ENCODE results near the gene ECE1.
"Not testable (repeated sequence)": the region's sequence is repeated elsewhere in the genome, so short reads cannot be mapped to it uniquely, and the experiment has no call there.

ECE1 gene

DNA sequence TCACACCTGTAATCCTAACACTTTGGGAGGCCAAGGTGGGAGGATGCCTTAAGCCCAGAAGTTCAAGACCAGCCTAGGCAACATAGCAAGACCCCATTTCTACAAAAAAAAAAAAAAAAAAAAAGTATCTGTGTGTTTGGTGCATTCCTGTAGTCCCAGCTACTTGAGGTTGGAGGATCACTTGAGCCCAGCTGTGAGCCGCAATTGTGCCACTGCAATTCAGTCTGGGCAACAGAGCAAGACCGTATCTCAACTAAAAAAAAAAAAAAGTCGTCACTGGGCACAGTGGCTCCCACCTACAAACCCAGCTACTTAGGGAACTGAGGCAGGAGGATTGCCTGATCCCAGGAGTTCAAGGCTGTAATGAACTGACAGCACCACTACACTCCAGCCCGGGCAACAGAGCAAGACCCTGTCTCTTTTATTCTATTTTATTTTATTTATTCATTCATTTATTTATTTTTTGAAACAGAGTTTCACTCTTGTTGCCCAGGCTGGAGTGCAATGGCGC lies 105.0 kb downstream of the ECE1 start:
- H3K36me3 Mint-ChIP-seq (ENCODE audit: low read depth), result no peaks in the 10 kb centered on the region

DNA sequence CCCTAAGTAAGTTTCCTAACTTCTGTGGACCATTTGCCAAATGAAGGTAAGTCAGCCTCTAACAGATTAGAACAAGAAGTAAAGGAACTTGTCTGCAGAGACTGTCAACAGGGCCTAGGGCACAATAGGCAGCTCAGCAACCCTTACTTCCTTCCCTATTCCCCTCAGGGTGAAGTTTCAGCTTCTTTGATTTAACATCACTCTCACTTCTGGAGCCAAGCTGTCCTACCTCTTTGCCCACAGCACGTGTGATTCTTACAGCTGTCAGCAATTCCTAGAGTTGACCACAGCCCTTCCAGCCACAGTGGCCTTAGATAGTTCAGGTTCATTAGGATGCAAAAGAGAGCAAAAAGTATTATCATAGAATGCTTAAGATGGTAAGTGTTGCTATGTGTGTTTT lies 106.0 kb downstream of the ECE1 start:
- peaks cover 9% of the 10 kb centered on the region for H3K27me3 Mint-ChIP-seq (ENCODE audit: low read depth)
- no peaks in the 10 kb centered on the region for H3K36me3 Mint-ChIP-seq (ENCODE audit: low read depth)
- no peak overlapping the region for H3K27ac Mint-ChIP-seq
- H3K4me3 Mint-ChIP-seq, result no peak overlapping the region
- peaks cover 5% of the 10 kb centered on the region for H3K4me1 Mint-ChIP-seq (ENCODE audit: low read depth)
- H3K9me3 Mint-ChIP-seq, result no peaks in the 10 kb centered on the region

More for the DNA sequence above, 105.0 kb downstream of the ECE1 start:
- Mint-ChIP-seq H3K9me3 (no peaks in the 10 kb centered on the region), H3K4me3 (no peak overlapping the region), H3K27ac (no peak overlapping the region), H3K27me3 (ENCODE audit: low read depth) (peaks cover 12% of the 10 kb centered on the region), H3K4me1 (ENCODE audit: low read depth) (peaks cover 8% of the 10 kb centered on the region)

DNA sequence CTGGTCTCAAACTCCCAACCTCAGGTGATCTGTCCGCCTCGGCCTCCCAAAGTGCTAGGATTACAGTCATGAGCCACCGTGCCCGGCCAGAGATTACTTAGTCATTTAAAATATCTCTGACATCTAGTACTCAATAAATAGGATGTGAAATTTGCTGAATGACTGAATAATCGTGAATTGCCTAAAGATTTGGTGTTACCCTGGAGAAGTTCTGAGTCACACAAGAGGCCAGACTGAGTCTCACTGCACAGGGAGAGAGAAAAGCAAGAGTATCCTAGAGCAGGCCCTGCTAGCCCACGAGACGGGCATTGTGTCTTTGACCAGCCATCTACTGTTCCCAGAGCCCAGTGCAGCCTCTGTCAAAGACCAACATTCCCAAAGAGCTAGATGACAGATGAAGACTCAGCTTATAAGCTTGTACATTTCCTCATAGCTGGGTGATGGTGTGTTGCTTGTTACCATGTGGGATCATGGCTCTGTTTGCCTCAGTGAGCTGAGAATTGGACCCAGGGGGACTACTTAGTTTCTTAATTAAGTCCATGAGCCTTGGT lies 108.0 kb downstream of the ECE1 start:
- peaks cover 6% of the 10 kb centered on the region for H3K4me1 Mint-ChIP-seq (ENCODE audit: low read depth)
- no peak overlapping the region for H3K27ac Mint-ChIP-seq

DNA sequence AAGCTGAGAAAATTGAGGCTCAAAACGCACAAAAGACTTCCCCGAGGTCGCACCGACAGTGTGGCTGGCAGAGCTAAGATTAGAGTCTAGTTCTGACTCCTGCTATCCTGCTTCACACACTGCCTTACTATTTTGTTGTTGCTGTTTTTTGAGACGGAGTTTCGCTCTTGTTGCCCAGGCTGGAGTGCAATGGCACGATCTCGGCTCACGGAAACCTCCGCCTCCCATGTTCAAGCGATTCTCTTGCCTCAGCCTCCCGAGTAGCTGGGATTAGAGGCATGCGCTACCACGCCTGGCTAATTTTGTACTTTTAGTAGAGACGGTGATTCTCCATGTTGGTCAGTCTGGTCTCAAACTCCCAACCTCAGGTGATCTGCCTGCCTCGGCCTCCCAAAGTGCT lies 112.0 kb downstream of the ECE1 start:
- peaks cover 21% of the 10 kb centered on the region for H3K4me1 Mint-ChIP-seq (ENCODE audit: low read depth)
- not testable (repeated sequence) for H3K27ac Mint-ChIP-seq; H3K9me3 Mint-ChIP-seq; H3K36me3 Mint-ChIP-seq (ENCODE audit: low read depth); H3K27me3 Mint-ChIP-seq (ENCODE audit: low read depth); H3K4me3 Mint-ChIP-seq

More for the DNA sequence above, 108.0 kb downstream of the ECE1 start:
- no peaks in the 10 kb centered on the region for H3K9me3 Mint-ChIP-seq
- H3K4me3 Mint-ChIP-seq, result no peak overlapping the region
- H3K36me3 Mint-ChIP-seq (ENCODE audit: low read depth), result no peaks in the 10 kb centered on the region
- H3K27me3 Mint-ChIP-seq (ENCODE audit: low read depth), result peaks cover 6% of the 10 kb centered on the region

DNA sequence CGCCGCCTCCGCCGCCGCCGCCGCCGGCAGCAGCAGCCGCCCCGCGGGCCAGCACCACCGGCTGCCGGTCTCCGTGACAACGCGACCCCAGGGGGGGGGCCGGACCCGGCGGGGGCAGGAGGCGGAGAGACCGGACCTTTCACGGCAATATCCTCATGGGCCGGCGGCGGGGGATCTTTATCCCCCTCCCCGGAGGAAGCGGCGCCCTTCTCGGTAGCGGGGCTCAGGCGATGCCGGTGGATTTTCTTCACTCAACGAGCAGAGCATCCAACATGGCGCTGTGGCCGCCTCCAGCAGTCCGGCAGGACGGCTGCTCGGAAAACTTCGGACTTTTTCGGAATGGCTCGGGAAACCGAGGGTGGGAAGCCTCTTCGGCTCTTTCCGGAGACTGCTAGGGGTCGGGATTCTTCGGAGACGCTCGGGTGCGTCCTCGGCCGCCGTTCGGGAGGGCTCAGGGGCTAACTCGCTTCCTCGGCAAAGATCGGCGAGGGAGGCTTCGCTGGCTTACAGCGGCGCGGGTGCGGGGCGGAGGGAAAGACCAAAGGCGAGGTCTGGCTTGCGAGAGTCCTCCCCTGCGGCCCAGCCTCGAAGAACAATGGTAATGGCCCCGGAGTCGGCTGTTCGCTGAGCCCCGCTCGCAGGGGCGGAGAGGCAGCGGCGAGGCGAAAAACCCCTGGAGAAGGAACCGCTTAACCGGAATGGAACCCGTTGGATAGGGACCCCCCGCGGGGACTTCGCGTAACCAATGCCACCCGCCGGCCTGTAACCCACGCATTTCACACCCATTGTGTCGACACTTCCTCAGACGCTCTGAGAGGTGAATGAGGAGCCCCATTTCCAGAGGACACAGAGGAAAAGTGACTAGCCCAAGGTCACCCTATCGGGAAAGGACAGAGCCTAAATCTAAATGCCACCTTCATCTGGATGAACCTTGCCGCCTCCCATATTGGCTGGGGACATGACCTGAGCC lies 113.4 kb downstream of the ECE1 start, which contains the start of gene EIF4G3:
Gene EIF4G3 (minus strand): TSS at position 312 of the 970 bp plus-strand sequence. CDS start 174,155 bp downstream, outside the sequence.
- Mint-ChIP-seq H3K27me3 (ENCODE audit: low read depth) (no peaks in the 10 kb centered on the region), H3K4me1 (ENCODE audit: low read depth) (peaks cover 23% of the 10 kb centered on the region), H3K4me3 (peak within 1 kb of the TSS; percentile 83), H3K27ac (peak within 1 kb of the TSS; percentile 84), H3K9me3 (no peaks in the 10 kb centered on the region), H3K36me3 (ENCODE audit: low read depth) (peaks cover 7% of the 10 kb centered on the region)

DNA sequence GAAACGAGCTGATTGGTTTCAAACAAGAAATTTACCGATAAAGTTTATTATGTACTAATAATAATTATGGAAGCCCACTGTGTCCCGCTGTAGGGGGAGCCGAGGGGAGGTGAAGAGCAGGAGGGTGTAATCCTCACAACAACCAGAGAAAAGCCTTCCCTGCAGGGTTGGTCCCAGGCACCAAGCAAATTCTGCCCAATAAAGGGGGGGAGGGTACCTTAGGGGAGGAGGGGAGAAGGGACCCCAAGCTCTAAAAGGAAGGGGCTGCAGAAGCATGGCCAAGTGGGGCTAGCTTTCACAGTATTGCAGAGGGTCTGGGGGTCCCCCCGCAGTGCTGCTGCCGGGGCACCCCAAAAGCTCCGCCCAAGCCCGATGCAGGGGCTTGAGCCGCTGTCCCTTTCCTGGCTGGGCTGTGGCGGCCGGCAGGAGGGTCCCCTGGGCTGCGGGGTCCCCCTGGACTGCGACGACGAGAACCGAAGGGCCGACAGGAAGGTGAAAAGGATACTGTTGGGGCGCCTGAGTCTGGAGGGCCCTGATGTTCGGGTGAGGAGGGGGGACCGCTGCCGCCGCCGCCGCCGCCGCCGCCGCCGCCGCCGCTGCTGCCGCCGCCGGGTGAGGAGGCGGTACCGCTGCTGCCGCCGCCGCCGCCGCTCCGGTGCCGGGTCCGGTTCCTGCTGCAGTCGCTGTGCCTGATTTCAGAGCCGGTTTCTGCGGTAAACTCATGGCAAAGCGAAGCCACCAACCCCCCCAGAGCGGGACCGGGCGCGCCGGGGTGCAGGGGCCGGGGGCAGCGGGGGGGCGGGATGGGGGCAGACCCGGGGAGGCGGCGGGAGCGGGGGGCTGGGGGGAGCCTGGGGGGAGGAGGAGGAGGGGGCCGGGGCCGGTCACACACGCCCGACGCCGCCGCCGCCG lies 114.3 kb downstream of the ECE1 start:
- Mint-ChIP-seq H3K27ac (peak overlapping the region; percentile 84), H3K27me3 (ENCODE audit: low read depth) (no peaks in the 10 kb centered on the region), H3K4me3 (peak overlapping the region; percentile 82)

DNA sequence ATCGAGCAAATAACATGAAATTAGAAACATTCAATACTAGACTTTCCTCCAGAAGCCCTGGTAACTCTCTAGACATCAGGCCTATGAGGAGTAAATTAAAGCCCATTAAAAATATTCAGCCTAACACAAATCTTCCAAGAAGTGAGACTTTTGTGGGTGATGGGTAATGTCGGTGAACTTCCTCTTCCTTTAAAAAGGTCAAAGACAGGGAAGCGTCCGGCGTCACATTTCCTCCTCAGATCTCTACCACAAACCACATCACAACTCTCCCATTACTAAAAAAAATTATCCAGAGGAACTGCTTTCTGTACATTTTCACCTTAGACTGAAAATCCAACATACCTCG lies 115.0 kb downstream of the ECE1 start:
- Mint-ChIP-seq H3K36me3 (ENCODE audit: low read depth) (peaks cover 17% of the 10 kb centered on the region), H3K9me3 (no peaks in the 10 kb centered on the region), H3K27ac (peak overlapping the region; percentile 84), H3K4me3 (peak overlapping the region; percentile 82), H3K4me1 (ENCODE audit: low read depth) (peaks cover 27% of the 10 kb centered on the region), H3K27me3 (ENCODE audit: low read depth) (no peaks in the 10 kb centered on the region)

More for the DNA sequence above, 114.3 kb downstream of the ECE1 start:
- Mint-ChIP-seq H3K4me1 (ENCODE audit: low read depth) (peaks cover 27% of the 10 kb centered on the region), H3K36me3 (ENCODE audit: low read depth) (peaks cover 14% of the 10 kb centered on the region), H3K9me3 (no peaks in the 10 kb centered on the region)

DNA sequence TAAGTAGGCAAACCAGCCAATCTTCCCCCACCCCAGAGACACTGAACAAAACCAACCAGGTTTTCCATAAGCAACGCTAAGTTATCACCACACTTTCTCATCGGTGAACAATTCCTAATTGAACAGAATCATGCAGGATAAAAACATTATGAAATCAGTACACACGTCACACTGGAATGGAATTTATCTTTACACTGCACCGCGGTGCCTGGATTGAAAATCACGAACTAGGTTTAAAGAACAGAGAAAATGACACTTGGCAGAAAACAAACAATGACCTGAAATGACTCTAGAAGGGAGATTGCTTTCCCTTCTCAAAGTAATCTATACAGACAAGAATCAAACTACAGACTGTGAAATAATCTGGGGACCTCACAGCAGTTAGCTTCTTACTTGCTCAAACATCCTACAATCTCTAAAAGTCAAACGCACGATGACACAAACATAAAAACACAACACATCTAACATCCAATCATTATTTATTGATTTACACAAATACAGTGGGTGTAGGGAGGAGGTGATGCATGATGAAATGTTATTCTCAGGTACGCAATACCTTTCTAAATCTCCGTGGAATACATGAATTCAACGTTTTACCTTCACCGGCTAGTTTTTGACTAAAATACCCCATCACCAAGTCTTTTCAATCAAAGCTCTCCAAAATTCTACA lies 115.5 kb downstream of the ECE1 start:
- Mint-ChIP-seq H3K36me3 (ENCODE audit: low read depth) (peaks cover 19% of the 10 kb centered on the region), H3K4me1 (ENCODE audit: low read depth) (peaks cover 27% of the 10 kb centered on the region), H3K9me3 (no peaks in the 10 kb centered on the region), H3K27me3 (ENCODE audit: low read depth) (no peaks in the 10 kb centered on the region), H3K27ac (peak overlapping the region; percentile 84), H3K4me3 (peak overlapping the region; percentile 82)

DNA sequence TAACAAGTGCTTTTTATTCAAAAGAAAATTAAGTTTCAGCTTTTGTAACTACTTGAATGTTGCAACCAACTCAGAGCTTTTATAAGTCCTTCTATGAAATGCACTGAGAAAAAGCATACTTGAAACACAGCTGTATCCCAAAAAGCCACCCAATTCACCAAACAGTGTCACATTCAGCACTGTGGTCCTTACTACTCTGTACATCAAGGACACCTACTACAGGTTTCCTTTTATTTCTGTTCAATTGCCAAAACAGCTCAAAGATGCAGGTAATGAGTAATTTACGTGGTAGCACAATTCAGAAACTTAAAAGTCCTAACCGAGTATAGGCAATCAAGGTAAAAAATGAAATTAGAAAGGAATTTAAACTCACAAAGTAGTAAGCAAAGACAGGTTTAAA lies 116.0 kb downstream of the ECE1 start:
- H3K9me3 Mint-ChIP-seq, result no peaks in the 10 kb centered on the region

DNA sequence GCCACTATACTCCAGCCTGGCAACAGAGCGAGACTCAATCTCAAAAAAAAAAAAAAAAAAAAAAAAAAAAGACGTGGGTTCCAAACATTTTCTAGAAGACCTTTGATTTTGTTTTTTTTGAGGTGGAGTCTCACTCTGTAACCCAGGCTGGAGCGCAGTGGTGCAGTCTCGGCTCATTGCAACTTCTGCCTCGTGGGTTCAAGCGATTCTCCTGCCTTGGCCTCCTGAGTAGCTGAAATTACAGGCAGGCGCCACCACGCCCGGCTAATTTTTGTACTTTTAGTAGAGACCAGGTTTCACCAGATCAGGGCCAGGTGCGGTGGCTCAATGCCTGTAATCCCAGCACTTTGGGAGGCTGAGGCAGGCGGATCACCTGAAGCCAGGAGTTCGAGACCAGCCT lies 117.2 kb downstream of the ECE1 start:
- H3K27ac Mint-ChIP-seq; H3K4me3 Mint-ChIP-seq; H3K9me3 Mint-ChIP-seq; H3K27me3 Mint-ChIP-seq (ENCODE audit: low read depth): not testable (repeated sequence)
- H3K4me1 Mint-ChIP-seq (ENCODE audit: low read depth), result peaks cover 27% of the 10 kb centered on the region
- H3K36me3 Mint-ChIP-seq (ENCODE audit: low read depth), result peaks cover 19% of the 10 kb centered on the region

More for the DNA sequence above, 116.0 kb downstream of the ECE1 start:
- peaks cover 19% of the 10 kb centered on the region for H3K36me3 Mint-ChIP-seq (ENCODE audit: low read depth)
- H3K4me3 Mint-ChIP-seq, result peak overlapping the region; percentile 82
- H3K27me3 Mint-ChIP-seq (ENCODE audit: low read depth), result no peaks in the 10 kb centered on the region
- no peak overlapping the region for H3K27ac Mint-ChIP-seq
- H3K4me1 Mint-ChIP-seq (ENCODE audit: low read depth), result peaks cover 27% of the 10 kb centered on the region

DNA sequence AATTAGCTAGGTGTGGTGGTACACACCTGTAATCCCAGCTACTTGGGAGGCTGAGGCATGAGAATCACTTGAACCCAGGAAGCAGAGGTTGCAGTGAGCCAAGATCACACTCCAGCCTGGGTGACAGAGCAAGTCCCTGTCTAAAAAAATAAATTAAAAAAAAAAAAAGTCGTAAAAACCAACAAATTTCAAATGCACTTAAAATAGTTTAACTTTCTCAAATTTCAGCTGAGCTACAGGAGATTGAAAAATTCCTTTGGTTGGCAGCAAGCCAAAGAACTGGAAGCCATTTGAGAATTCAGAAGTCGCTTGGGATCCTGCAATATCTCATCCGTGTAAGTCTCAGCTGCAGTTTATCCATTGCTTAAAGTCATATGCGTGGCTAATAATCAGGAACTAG lies 119.4 kb downstream of the ECE1 start:
- H3K4me1 Mint-ChIP-seq (ENCODE audit: low read depth), result peaks cover 24% of the 10 kb centered on the region
- H3K36me3 Mint-ChIP-seq (ENCODE audit: low read depth), result peaks cover 24% of the 10 kb centered on the region
- not testable (repeated sequence) for H3K4me3 Mint-ChIP-seq; H3K27ac Mint-ChIP-seq; H3K27me3 Mint-ChIP-seq (ENCODE audit: low read depth); H3K9me3 Mint-ChIP-seq

DNA sequence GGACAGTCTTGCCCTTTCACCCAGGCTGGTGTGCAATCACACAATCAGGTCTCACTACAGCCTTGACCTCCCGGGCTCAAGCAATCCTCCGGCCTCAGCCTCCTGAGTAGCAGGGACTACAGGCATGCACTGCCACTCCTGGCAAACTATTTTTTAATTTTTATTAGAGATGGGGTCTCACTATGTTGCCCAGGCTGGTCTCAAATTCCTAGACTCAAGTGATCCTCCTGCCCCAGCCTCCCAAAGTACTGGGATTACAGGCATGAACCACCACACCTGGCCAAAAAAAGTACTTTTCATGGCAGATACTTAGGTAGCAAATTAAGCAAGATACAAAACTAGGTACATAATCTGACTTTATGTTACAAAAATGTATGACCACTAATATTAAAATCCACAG lies 121.8 kb downstream of the ECE1 start:
- H3K9me3 Mint-ChIP-seq, result no peaks in the 10 kb centered on the region
- H3K36me3 Mint-ChIP-seq (ENCODE audit: low read depth), result peaks cover 26% of the 10 kb centered on the region
- H3K27ac Mint-ChIP-seq, result no peak overlapping the region
- no peaks in the 10 kb centered on the region for H3K27me3 Mint-ChIP-seq (ENCODE audit: low read depth)
- H3K4me1 Mint-ChIP-seq (ENCODE audit: low read depth), result peaks cover 13% of the 10 kb centered on the region
- no peak overlapping the region for H3K4me3 Mint-ChIP-seq

Data from T-helper 1 cell treated with Interleukin-12 subunit alpha and Interleukin-12 subunit beta and Interleukin-4 antibody, amounts not matched to agents 30 μg/mL and 1 μg/mL, for 36 hours (primary cell).